LNCAP (cell line): ENCODE measurements around the gene KDM4C.

Source experiments
- CTCF ChIP-seq: fragments of 450-650 bp; IDR thresholded peaks from 2 replicates; pipeline ENCODE4 v1.5.1; 2017; ENCODE audit warnings: mild to moderate bottlenecking

The KDM4C gene

GRCh38 chr9:6844267-6844666 lies 86.5 kb downstream of the KDM4C start:
- no peak for TF ChIP-seq CTCF

- TF ChIP-seq CTCF, result no peak
Measured at GRCh38 chr9:6845128-6845826, 87.5 kb downstream of the KDM4C start.

GRCh38 chr9:6845880-6846279 lies 88.1 kb downstream of the KDM4C start:
- no peak for TF ChIP-seq CTCF

GRCh38 chr9:6852243-6852963 lies 94.6 kb downstream of the KDM4C start:
- no peak for TF ChIP-seq CTCF

- no peak for TF ChIP-seq CTCF
Measured at GRCh38 chr9:6855860-6856259, 98.1 kb downstream of the KDM4C start.

- no peak for TF ChIP-seq CTCF
Measured at GRCh38 chr9:6864102-6864501, 106.3 kb downstream of the KDM4C start.

GRCh38 chr9:6869081-6869948 lies 111.5 kb downstream of the KDM4C start:
- TF ChIP-seq CTCF, result no peak
